ENCODE results near the gene CALR. TPM values are rescaled to one million over a fixed set of nuclear protein-coding genes. Genes with fewer than 3 reads are reported as not detected.

The CALR gene
- total RNA-seq, 1 experiment from 2014 or later = 1,088 TPM

DNA sequence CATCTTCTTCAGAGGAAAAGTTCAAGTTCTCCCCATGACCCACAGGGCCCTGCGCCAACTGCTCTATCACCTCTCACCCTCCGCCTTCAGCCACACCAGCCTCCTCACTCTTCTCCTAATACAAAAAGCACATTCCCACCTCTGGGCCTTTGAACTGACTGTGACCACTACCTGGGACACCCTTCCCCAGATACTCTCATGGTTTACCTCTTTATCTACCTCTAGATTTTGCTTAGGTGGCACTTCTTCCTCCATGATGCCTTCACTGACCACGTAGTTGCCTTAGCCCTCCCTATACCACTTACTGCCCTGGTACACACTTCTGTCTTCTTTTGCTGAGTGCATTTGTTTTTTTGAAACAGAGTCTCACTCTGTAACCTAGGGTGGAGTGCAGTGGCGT lies 15.4 kb upstream of the CALR start (continued):
- TF ChIP-seq, protein P1, sequence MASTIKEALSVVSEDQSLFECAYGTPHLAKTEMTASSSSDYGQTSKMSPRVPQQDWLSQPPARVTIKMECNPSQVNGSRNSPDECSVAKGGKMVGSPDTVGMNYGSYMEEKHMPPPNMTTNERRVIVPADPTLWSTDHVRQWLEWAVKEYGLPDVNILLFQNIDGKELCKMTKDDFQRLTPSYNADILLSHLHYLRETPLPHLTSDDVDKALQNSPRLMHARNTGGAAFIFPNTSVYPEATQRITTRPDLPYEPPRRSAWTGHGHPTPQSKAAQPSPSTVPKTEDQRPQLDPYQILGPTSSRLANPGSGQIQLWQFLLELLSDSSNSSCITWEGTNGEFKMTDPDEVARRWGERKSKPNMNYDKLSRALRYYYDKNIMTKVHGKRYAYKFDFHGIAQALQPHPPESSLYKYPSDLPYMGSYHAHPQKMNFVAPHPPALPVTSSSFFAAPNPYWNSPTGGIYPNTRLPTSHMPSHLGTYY (CRISPR knock-in tag; IDR thresholded peaks at IDR 0.05) = no peak
- TF ChIP-seq JAZF1 (CRISPR knock-in tag; IDR thresholded peaks at IDR 0.05) (no peak), NR1H2 (CRISPR knock-in tag; IDR thresholded peaks at IDR 0.05) (no peak), NR2C2 (CRISPR knock-in tag; IDR thresholded peaks at IDR 0.05) (no peak), ZNF671 (CRISPR knock-in tag; IDR thresholded peaks at IDR 0.05) (no peak), ESRRA (CRISPR knock-in tag; IDR thresholded peaks at IDR 0.05; ENCODE audit: borderline replicate concordance) (no peak), SOX15 (CRISPR knock-in tag; IDR thresholded peaks at IDR 0.05) (no peak), SP1 (CRISPR knock-in tag; conservative IDR thresholded peaks at IDR 0.05) (no peak)
- TF ChIP-seq, protein P2, sequence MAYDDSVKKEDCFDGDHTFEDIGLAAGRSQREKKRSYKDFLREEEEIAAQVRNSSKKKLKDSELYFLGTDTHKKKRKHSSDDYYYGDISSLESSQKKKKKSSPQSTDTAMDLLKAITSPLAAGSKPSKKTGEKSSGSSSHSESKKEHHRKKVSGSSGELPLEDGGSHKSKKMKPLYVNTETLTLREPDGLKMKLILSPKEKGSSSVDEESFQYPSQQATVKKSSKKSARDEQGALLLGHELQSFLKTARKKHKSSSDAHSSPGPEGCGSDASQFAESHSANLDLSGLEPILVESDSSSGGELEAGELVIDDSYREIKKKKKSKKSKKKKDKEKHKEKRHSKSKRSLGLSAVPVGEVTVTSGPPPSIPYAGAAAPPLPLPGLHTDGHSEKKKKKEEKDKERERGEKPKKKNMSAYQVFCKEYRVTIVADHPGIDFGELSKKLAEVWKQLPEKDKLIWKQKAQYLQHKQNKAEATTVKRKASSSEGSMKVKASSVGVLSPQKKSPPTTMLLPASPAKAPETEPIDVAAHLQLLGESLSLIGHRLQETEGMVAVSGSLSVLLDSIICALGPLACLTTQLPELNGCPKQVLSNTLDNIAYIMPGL (CRISPR knock-in tag; IDR thresholded peaks at IDR 0.05) = no peak

DNA sequence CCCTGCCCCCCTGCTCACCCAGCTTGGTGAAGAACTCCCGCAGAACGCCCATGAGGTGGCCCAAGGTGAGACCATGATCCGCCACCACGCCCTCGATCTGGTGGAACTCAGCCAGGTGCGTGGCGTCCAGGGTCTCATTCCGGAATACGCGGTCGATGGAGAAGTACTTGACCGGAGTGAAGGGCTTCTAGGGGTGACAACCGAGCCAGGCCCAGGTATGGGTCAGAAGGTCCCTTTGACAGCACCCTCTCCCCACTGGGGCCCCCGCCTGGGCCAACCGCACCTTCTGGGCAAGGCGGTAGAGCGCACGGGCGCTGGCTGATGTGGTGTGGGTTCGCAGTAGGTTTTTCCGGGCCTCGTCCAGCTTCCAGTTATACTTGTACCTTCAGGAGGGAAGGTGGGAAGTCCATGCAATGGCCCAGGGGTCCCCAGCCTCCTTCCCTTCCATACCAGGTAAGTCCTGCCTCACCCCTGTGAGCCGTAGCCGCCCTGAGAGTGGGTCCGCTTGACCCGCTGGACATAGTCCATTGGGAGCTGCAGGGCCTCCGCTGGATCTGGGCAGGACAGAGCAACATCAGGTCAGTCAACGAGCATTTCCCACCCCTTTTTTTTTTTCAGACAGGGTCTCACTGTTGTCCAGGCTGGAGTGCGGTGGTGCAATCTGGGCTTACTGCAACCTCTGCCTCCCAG lies 13.6 kb upstream of the CALR start:
- DNase-seq (ENCODE audit: low spot score) = no peak
- no peaks in the 10 kb centered on the region for H3K27me3 Mint-ChIP-seq (ENCODE audit: low read depth)
- TF ChIP-seq ZNF121 (CRISPR knock-in tag; IDR thresholded peaks at IDR 0.05) (no peak), SMAD4 (CRISPR knock-in tag; IDR thresholded peaks at IDR 0.05) (no peak), ZBTB21 (CRISPR knock-in tag; IDR thresholded peaks at IDR 0.05; ENCODE audit: borderline replicate concordance) (no peak), ZSCAN18 (CRISPR knock-in tag; IDR thresholded peaks at IDR 0.05) (no peak), AFF4 (CRISPR knock-in tag; IDR thresholded peaks at IDR 0.05; ENCODE audit: borderline replicate concordance) (no peak), OVOL2 (CRISPR knock-in tag; IDR thresholded peaks at IDR 0.05; ENCODE audit: borderline replicate concordance) (no peak), ESRRA (CRISPR knock-in tag; IDR thresholded peaks at IDR 0.05; ENCODE audit: borderline replicate concordance) (no peak), ETV6 (CRISPR knock-in tag; IDR thresholded peaks at IDR 0.05) (no peak), MYBL2 (CRISPR knock-in tag; IDR thresholded peaks at IDR 0.05) (no peak), SP1 (CRISPR knock-in tag; conservative IDR thresholded peaks at IDR 0.05) (no peak), NFE2L1 (CRISPR knock-in tag; IDR thresholded peaks at IDR 0.05) (no peak), ZNF423 (CRISPR knock-in tag; IDR thresholded peaks at IDR 0.05) (no peak), USF2 (CRISPR knock-in tag; IDR thresholded peaks at IDR 0.05) (no peak), ATF2 (CRISPR knock-in tag; IDR thresholded peaks at IDR 0.05; ENCODE audit: borderline replicate concordance, low read depth) (no peak), PREB (CRISPR knock-in tag; IDR thresholded peaks at IDR 0.05; ENCODE audit: borderline replicate concordance) (no peak), ZNF416 (CRISPR knock-in tag; IDR thresholded peaks at IDR 0.05) (no peak), GRHL2 (CRISPR knock-in tag; IDR thresholded peaks at IDR 0.05; ENCODE audit: insufficient replicate concordance, severe bottlenecking) (no peak)
- TF ChIP-seq, protein P3, sequence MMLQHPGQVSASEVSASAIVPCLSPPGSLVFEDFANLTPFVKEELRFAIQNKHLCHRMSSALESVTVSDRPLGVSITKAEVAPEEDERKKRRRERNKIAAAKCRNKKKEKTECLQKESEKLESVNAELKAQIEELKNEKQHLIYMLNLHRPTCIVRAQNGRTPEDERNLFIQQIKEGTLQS (CRISPR knock-in tag; conservative IDR thresholded peaks at IDR 0.05) = no peak

More for the DNA sequence above, 13.6 kb upstream of the CALR start:
- no peak overlapping the region for H3K4me3 Mint-ChIP-seq
- H3K9me3 Mint-ChIP-seq = no peaks in the 10 kb centered on the region
- H3K27ac Mint-ChIP-seq = no peak overlapping the region
- H3K4me1 Mint-ChIP-seq = no peaks in the 10 kb centered on the region
- ChIA-PET POLR2A (no interaction called here), CTCF (interaction anchor here (1.5 kb wide), 1 partner anchor 40 kb away, joined by 3 read pairs; no protein-coding TSS in a partner anchor)
- no peak for ATAC-seq
- H3K36me3 Mint-ChIP-seq = peaks cover 64% of the 10 kb centered on the region
